OCI-LY1 (cell line): ENCODE results near the gene RILP.

Experiments used
- H2AFZ ChIP-seq: fragments of 200-600 bp; sonication (generic), shearing (Covaris generic); 2 replicates; pipeline ENCODE4 v1.6.0; 2014; ENCODE audit warnings: antibody characterized with exemption, mild to moderate bottlenecking, low read length
- H3F3A ChIP-seq: fragments of 200-600 bp; sonication (generic), shearing (Covaris generic); 2 replicates; pipeline ENCODE4 v1.6.0; 2014; ENCODE audit warnings: mild to moderate bottlenecking, antibody characterized with exemption, low read length, moderate library complexity; ENCODE audit not compliant: insufficient read depth
- H3K27ac ChIP-seq: fragments of 200-600 bp; sonication (generic); 2 replicates; pipeline ENCODE4 v1.5.1; 2014; ENCODE audit warnings: low read length, mixed run types, mild to moderate bottlenecking, low read depth; ENCODE audit not compliant: poor library complexity, severe bottlenecking
- H3K27me3 ChIP-seq: fragments of 200-600 bp; sonication (generic); 2 replicates; pipeline ENCODE4 v1.6.0; 2014; ENCODE audit warnings: antibody characterized with exemption, mild to moderate bottlenecking, low read length, moderate library complexity; ENCODE audit not compliant: insufficient read depth
- H3K36me3 ChIP-seq: fragments of 200-600 bp; sonication (generic); 2 replicates; pipeline ENCODE4 v1.6.1; 2014; ENCODE audit warnings: mild to moderate bottlenecking, antibody characterized with exemption, low read length, moderate library complexity, mixed read lengths; ENCODE audit not compliant: insufficient read depth
- H3K4me1 ChIP-seq: fragments of 200-600 bp; sonication (generic); 2 replicates; pipeline ENCODE4 v1.5.1; 2014; ENCODE audit warnings: mild to moderate bottlenecking, low read length, moderate library complexity; ENCODE audit not compliant: insufficient read depth, severe bottlenecking
- H3K4me2 ChIP-seq: fragments of 200-600 bp; sonication (generic), shearing (Covaris generic); 2 replicates; pipeline ENCODE4 v1.6.1; 2014; ENCODE audit warnings: low read length
- H3K4me3 ChIP-seq: fragments of 200-600 bp; sonication (generic); 2 replicates; pipeline ENCODE4 v1.5.1; 2014; ENCODE audit warnings: low read length, low read depth, mild to moderate bottlenecking, mixed read lengths; ENCODE audit not compliant: poor library complexity, severe bottlenecking
- H3K79me2 ChIP-seq: fragments of 200-600 bp; shearing (Covaris generic); 2 replicates; pipeline ENCODE4 v1.6.1; 2016; ENCODE audit warnings: mixed run types, low read length, mixed read lengths; ENCODE audit not compliant: insufficient read depth
- H3K9ac ChIP-seq: fragments of 200-600 bp; sonication (generic), shearing (Covaris generic); 2 replicates; pipeline ENCODE4 v1.6.1; 2014; ENCODE audit warnings: mild to moderate bottlenecking, low read length, mixed read lengths
- H3K9me2 ChIP-seq: fragments of 200-600 bp; sonication (generic), shearing (Covaris generic); 2 replicates; pipeline ENCODE4 v1.6.1; 2014; ENCODE audit warnings: low read depth, mild to moderate bottlenecking, low read length, mixed read lengths
- H3K9me3 ChIP-seq: fragments of 200-600 bp; shearing (Covaris generic); 2 replicates; pipeline ENCODE4 v1.6.1; 2014; ENCODE audit warnings: low read length, mixed read lengths
- H4K20me1 ChIP-seq: fragments of 200-600 bp; sonication (generic), shearing (Covaris generic); 2 replicates; pipeline ENCODE4 v1.6.0; 2016; ENCODE audit warnings: mild to moderate bottlenecking, low read length; ENCODE audit not compliant: insufficient read depth
- EZH2 ChIP-seq: fragments of 200-600 bp; sonication (generic), shearing (Covaris generic); IDR thresholded peaks from 2 replicates; pipeline ENCODE4 v1.8.0; 2017; ENCODE audit warnings: borderline replicate concordance, mixed run types, mild to moderate bottlenecking, antibody characterized with exemption, low read length, moderate library complexity, mixed read lengths
- TF ChIP-seq, protein P1 (sequence below): fragments of 200-600 bp; sonication (generic), shearing (Covaris generic); IDR thresholded peaks from 2 replicates; pipeline ENCODE4 v1.5.1; 2017; ENCODE audit warnings: mild to moderate bottlenecking, antibody characterized with exemption, low read length, moderate library complexity, mixed read lengths

Gene RILP

DNA sequence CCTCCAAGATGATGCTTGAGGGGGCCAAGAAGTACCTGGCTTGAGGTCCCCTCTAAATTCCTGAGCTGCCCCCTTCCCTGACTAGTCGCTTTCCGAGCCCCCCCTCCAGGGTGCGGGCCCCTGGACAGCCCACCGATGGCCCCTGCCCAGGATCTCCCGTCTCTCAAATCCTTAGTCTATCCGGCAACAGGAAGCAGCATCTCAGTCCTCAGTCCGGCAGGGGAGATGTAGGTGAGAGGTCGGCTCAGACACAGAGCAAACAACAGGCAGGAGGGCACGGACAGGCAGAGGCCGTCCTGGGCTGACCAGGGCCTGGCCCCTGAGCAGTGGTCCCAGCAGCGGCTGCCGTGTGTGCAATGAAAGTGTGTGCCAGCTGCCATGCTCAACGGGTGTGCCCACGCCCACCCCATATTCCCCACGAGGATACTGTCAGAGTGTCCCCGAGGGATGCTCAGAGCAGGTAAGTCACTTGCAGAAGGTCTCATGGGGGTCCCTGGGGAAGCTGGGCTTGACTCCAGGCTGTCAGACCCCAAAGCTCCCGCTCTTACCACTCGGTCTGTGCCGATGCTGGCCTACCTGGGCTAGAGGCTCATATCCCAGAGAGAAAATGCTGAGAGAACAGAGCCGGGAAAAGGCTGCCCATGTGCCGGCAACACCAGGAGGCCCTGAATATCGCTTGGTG lies 28.3 kb downstream of the RILP start:
- H3K27ac ChIP-seq: no peak overlapping the region
- H4K20me1 ChIP-seq: no peaks in the 10 kb centered on the region
- H3K9me2 ChIP-seq: no peaks in the 10 kb centered on the region
- peaks cover 92% of the 10 kb centered on the region for H3K36me3 ChIP-seq
- H3K4me3 ChIP-seq: no peak overlapping the region
- H3K9me3 ChIP-seq: no peaks in the 10 kb centered on the region
- H3K9ac ChIP-seq: no peak overlapping the region
- TF ChIP-seq, protein P1, sequence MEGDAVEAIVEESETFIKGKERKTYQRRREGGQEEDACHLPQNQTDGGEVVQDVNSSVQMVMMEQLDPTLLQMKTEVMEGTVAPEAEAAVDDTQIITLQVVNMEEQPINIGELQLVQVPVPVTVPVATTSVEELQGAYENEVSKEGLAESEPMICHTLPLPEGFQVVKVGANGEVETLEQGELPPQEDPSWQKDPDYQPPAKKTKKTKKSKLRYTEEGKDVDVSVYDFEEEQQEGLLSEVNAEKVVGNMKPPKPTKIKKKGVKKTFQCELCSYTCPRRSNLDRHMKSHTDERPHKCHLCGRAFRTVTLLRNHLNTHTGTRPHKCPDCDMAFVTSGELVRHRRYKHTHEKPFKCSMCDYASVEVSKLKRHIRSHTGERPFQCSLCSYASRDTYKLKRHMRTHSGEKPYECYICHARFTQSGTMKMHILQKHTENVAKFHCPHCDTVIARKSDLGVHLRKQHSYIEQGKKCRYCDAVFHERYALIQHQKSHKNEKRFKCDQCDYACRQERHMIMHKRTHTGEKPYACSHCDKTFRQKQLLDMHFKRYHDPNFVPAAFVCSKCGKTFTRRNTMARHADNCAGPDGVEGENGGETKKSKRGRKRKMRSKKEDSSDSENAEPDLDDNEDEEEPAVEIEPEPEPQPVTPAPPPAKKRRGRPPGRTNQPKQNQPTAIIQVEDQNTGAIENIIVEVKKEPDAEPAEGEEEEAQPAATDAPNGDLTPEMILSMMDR: no peak
- H3F3A ChIP-seq: no peaks in the 10 kb centered on the region
- H3K4me2 ChIP-seq: no peak overlapping the region
- no peak overlapping the region for H2AFZ ChIP-seq
- H3K27me3 ChIP-seq: no peaks in the 10 kb centered on the region
- H3K4me1 ChIP-seq: peaks cover 19% of the 10 kb centered on the region
- H3K79me2 ChIP-seq: peaks cover 19% of the 10 kb centered on the region

DNA sequence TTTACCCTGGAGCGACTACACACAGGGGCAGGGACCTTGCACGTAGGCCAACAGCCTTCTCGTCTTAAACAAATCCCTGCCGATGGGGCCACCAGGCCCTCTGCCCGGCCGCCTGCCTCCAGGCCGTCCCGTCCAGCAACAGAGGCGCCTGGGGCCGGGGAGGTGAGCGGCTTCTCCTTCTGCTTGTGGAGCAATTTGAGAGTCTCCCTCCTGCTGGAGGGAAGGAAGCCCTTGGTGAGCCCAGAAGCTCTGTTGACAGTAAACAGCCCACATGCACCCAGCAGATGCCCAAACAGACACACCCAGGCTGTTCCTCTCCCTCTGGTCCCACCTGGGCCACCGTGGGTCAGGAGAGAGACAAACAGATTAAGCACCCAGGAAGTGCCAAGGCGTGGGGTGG lies 29.2 kb downstream of the RILP start:
- H3K27ac ChIP-seq: no peak overlapping the region
- no peaks in the 10 kb centered on the region for H3K9me3 ChIP-seq
- no peak overlapping the region for H3K4me3 ChIP-seq
- no peaks in the 10 kb centered on the region for H3K27me3 ChIP-seq
- no peak overlapping the region for H3K4me2 ChIP-seq
- H3K79me2 ChIP-seq: peaks cover 10% of the 10 kb centered on the region
- no peaks in the 10 kb centered on the region for H3K9me2 ChIP-seq
- no peak for TF ChIP-seq EZH2
- TF ChIP-seq, protein P1: no peak
- H3K36me3 ChIP-seq: peaks cover 90% of the 10 kb centered on the region
- H3F3A ChIP-seq: no peaks in the 10 kb centered on the region
- no peaks in the 10 kb centered on the region for H4K20me1 ChIP-seq
- H2AFZ ChIP-seq: no peak overlapping the region
- peaks cover 9% of the 10 kb centered on the region for H3K4me1 ChIP-seq
- no peak overlapping the region; the same call in 1 of the 2 replicates for H3K9ac ChIP-seq

DNA sequence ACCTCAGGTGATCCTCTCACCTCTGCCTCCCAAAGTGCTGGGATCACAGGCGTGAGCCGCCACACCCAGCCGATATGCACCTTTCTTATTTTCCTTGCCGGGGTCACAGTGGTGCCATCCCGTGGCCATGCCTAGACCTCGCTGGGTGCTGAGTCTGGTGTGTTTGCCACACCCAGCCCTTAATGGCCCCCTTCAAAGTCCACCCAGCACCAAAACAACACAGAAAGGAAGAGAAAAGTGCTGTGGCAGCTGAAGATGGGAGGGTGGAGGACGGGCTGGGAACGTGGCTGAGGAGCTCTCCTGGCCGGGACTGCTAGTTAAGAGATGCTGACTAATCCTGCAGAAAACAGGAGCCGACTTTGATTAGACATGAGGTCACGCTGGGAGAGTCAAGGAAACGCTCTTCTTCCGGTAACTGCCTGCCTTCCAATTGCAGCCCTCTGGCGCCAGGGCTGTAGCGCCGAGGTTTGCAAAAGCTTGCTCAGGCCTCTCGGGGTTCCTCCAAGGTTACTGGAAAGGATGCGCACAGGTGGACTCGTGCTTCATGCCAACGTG lies 32.0 kb downstream of the RILP start:
- Histone ChIP-seq H3K9ac (no peak overlapping the region), H2AFZ (no peak overlapping the region), H3K9me3 (no peaks in the 10 kb centered on the region), H3K4me3 (no peak overlapping the region), H4K20me1 (no peaks in the 10 kb centered on the region), H3K9me2 (no peaks in the 10 kb centered on the region), H3K4me1 (no peaks in the 10 kb centered on the region), H3K27me3 (no peaks in the 10 kb centered on the region), H3K27ac (no peak overlapping the region), H3K79me2 (no peaks in the 10 kb centered on the region), H3F3A (no peaks in the 10 kb centered on the region), H3K4me2 (no peak overlapping the region), H3K36me3 (peaks cover 90% of the 10 kb centered on the region)
- no peak for TF ChIP-seq EZH2
- TF ChIP-seq, protein P1: no peak
